ENCODE data around the gene PYGM.

DNA sequence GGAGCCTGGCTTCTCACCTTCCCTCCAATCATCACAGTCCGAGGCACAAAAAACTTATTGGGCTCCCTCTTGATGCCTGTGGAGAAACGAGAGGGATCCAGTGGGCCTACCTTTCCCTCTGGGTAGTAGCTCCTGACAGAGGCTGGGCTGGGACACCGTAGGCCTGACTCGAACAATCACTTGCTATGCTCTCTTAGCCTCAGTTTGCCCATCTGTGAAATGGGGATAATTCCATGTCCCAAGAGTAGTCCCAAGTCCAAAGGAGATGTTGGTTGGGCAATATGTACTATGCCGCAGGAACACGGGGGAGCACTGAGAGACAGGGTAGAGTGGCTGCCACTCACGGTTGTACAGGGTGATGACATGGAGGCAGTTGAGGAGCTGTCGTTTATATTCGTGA is 8.2 kb downstream of the PYGM start:
- TF ChIP-seq, protein P1, sequence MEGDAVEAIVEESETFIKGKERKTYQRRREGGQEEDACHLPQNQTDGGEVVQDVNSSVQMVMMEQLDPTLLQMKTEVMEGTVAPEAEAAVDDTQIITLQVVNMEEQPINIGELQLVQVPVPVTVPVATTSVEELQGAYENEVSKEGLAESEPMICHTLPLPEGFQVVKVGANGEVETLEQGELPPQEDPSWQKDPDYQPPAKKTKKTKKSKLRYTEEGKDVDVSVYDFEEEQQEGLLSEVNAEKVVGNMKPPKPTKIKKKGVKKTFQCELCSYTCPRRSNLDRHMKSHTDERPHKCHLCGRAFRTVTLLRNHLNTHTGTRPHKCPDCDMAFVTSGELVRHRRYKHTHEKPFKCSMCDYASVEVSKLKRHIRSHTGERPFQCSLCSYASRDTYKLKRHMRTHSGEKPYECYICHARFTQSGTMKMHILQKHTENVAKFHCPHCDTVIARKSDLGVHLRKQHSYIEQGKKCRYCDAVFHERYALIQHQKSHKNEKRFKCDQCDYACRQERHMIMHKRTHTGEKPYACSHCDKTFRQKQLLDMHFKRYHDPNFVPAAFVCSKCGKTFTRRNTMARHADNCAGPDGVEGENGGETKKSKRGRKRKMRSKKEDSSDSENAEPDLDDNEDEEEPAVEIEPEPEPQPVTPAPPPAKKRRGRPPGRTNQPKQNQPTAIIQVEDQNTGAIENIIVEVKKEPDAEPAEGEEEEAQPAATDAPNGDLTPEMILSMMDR (IDR thresholded peaks at IDR 0.05) = no peak
- TF ChIP-seq POLR2A (IDR thresholded peaks at IDR 0.05) = no peak
